H1 (cell line): ENCODE measurements around the gene GABRB2. TPM values are rescaled to one million over a fixed set of nuclear protein-coding genes. Genes with fewer than 3 reads are reported as not detected.

Experiments used
- ATF3 ChIP-seq: IDR thresholded peaks from 2 replicates; pipeline ENCODE4 v1.6.1; 2011; ENCODE audit warnings: low read depth, mild to moderate bottlenecking, low read length; ENCODE audit not compliant: insufficient read depth
- CEBPB ChIP-seq: IDR thresholded peaks from 2 replicates; pipeline ENCODE4 v1.6.1; 2012; ENCODE audit warnings: low read depth, low read length
- CHD1 ChIP-seq: IDR thresholded peaks from 2 replicates; pipeline ENCODE4 v1.6.1; 2012; ENCODE audit warnings: low read depth, low read length, improper control_type of control experiment
- CTCF ChIP-seq, 3 experiments: IDR thresholded peaks; 1 replicate in 2 of 3; 2 replicates in 1 of 3; pipeline versions ENCODE4 v1.5.1 to v1.6.1; 2011; ENCODE audit warnings: low read length in 3 of 3, mild to moderate bottlenecking in 3 of 3, inconsistent platforms in 2 of 3, low read depth in 1 of 3, moderate library complexity in 1 of 3; ENCODE audit not compliant: insufficient read depth in 1 of 3; ENCODE audit errors: control extremely low read depth in 1 of 3
- KDM1A ChIP-seq: fragments of 200-600, 300-600 bp; sonication (generic); IDR thresholded peaks from 2 replicates; pipeline ENCODE4 v1.7.1; 2016; ENCODE audit warnings: mild to moderate bottlenecking, low read length, borderline replicate concordance
- MAFK ChIP-seq: IDR thresholded peaks from 2 replicates; pipeline ENCODE4 v1.6.1; 2012; ENCODE audit warnings: low read depth, mild to moderate bottlenecking, improper control_type of control experiment, low read length
- RBBP5 ChIP-seq: IDR thresholded peaks from 2 replicates; pipeline ENCODE4 v1.7.1; 2012; ENCODE audit warnings: low read depth, mild to moderate bottlenecking, inconsistent platforms, low read length, moderate library complexity, borderline replicate concordance
- SP4 ChIP-seq: IDR thresholded peaks from 2 replicates; pipeline ENCODE4 v1.6.1; 2012; ENCODE audit warnings: low read length, inconsistent platforms
- TAF7 ChIP-seq: optimal IDR thresholded peaks from 2 replicates; pipeline ENCODE3; 2011; ENCODE audit warnings: low read depth, mild to moderate bottlenecking, inconsistent platforms, low read length, moderate library complexity, borderline replicate concordance
- polyA plus RNA-seq, 7 experiments: library from polyadenylated mRNA; depleted of rRNA in 3 of 7; stranded (reverse) in 5 of 7; unstranded in 2 of 7; fragments of >200 nt in 5 of 7; fragments of 200-250 nt in 2 of 7; gene quantifications; 1 replicate in 5 of 7; 2 replicates in 1 of 7; 4 replicates in 1 of 7; pipeline versions ENCODE4 v1.2.1 to v1.2.3, GENCODE V29; 2011 to 2013; ENCODE audit warnings: missing spikeins in 2 of 7, mixed read lengths in 2 of 7
- total RNA-seq: library from RNA; stranded (reverse); fragmentation: NEBNext Ultra II Directional; extraction: Animal tissue kit (Norgen Biotek cat#: 25700); gene quantifications from 2 replicates; pipeline ENCODE4 v1.2.1, GENCODE V29; 2021

Gene GABRB2
- total and polyA plus RNA-seq, 2 of the 8 experiments (the other 6 are each of a cell fraction or from before 2014, with no cell fraction given) = 0.54 to 1.9 TPM

GRCh38 chr5:161246749-161247148, 299.8 kb downstream of the GABRB2 start (continued):
- TF ChIP-seq CTCF (IDR thresholded peaks at IDR 0.05; ENCODE audit: control extremely low read depth in 1 of 3, insufficient read depth in 1 of 3, low read depth in 1 of 3, low read length in 3 of 3) (no peak), TAF7 (no peak), SP4 (no peak), KDM1A (no peak), MAFK (no peak), CHD1 (no peak), ATF3 (no peak), CEBPB (no peak), RBBP5 (no peak)
- TF ChIP-seq, all 59 proteins: peak for 0
